Kidney (tissue), 14 donors: ENCODE data around the gene HBE1. TPM values are rescaled to one million over a fixed set of nuclear protein-coding genes. Genes with fewer than 3 reads are reported as not detected.
"Not testable (repeated sequence)": the region's sequence is repeated elsewhere in the genome, so short reads cannot be mapped to it uniquely, and the experiment has no call there.

Experiments
- DNase-seq, 5 donors: peaks; one replicate each; pipeline ENCODE4 v3.0.0-alpha.2; 2013 to 2020
- FAIRE-seq: peaks from 2 replicates; lab custom pipeline; 2012; peaks lifted over from hg19 to GRCh38; lab: Jason Lieb, UNC
- H3K27ac ChIP-seq, 2 donors: one replicate each; pipeline ENCODE4 v1.7.0; 2013; ENCODE audit warnings: low read depth in 2 of 2, low read length in 2 of 2, inconsistent platforms in 1 of 2
- H3K27me3 ChIP-seq: one replicate; pipeline ENCODE4 v1.7.1; 2013; ENCODE audit warnings: low read length, inconsistent platforms; ENCODE audit not compliant: control insufficient read depth, insufficient read depth
- H3K36me3 ChIP-seq, 3 donors: one replicate each; pipeline versions ENCODE4 v1.7.0 to v1.7.1; 2013; ENCODE audit warnings: low read length in 3 of 3, control low read depth in 1 of 3, inconsistent platforms in 1 of 3; ENCODE audit not compliant: insufficient read depth in 3 of 3, control insufficient read depth in 2 of 3
- H3K4me1 ChIP-seq, 3 donors: one replicate each; pipeline versions ENCODE4 v1.7.0 to v1.7.1; 2013; ENCODE audit warnings: low read length in 3 of 3, inconsistent platforms in 1 of 3, low read depth in 1 of 3; ENCODE audit not compliant: control insufficient read depth in 2 of 3, insufficient read depth in 2 of 3
- H3K4me3 ChIP-seq, 3 donors: one replicate each; pipeline versions ENCODE4 v1.7.0 to v1.8.1; 2013; ENCODE audit warnings: low read length in 3 of 3, control low read depth in 1 of 3, inconsistent platforms in 1 of 3
- H3K9ac ChIP-seq, 3 donors: one replicate each; pipeline versions ENCODE4 v1.7.0 to v1.7.1; 2013; ENCODE audit warnings: low read length in 3 of 3, control low read depth in 1 of 3, inconsistent platforms in 1 of 3
- H3K9me3 ChIP-seq, 3 donors: one replicate each; pipeline versions ENCODE4 v1.7.0 to v1.7.1; 2013; ENCODE audit warnings: low read length in 3 of 3, control low read depth in 1 of 3, inconsistent platforms in 1 of 3; ENCODE audit not compliant: control insufficient read depth in 2 of 3, insufficient read depth in 1 of 3
- CTCF ChIP-seq: IDR thresholded peaks from 3 replicates; pipeline ENCODE4 v1.5.1; 2012; ENCODE audit warnings: mild to moderate bottlenecking, moderate library complexity, borderline replicate concordance; ENCODE audit not compliant: insufficient read depth; ENCODE audit errors: extremely low read depth
- intact Hi-C: fragments of 100-400 bp; cut with DNase I; formaldehyde crosslinking; loops from one replicate; pipeline ENCODE4 v1.11.1; 2022
- polyA plus RNA-seq: library from polyadenylated mRNA; stranded (reverse); fragments of 350-450 nt; fragmentation: Illumina TruSeq; extraction: RNeasy Lipid Tissue Mini Kit (QIAGEN cat#74804); gene quantifications from one replicate; pipeline ENCODE4 v1.2.3, GENCODE V29; 2014; ENCODE audit warnings: low read depth, low replicate concordance; ENCODE audit not compliant: insufficient read depth
- total RNA-seq: library from RNA; stranded (reverse); fragmentation: NEBNext Ultra II Directional; extraction: Animal tissue kit (Norgen Biotek cat#: 25700); gene quantifications from one replicate; pipeline ENCODE4 v1.2.1, GENCODE V29; 2021
- donor health status: control.
- donor health status: control.
- donor health status: control.
- donor health status: control.
- donor health status: control.
- donor health status: DM: yes; HTN: yes; CAD: no.
- donor health status: Normal renal cell carcinoma (clear cell type).

The HBE1 gene
- total and polyA plus RNA-seq, 2 donors from 2014 or later = not detected

GRCh38 chr11:5258543-5259262, 11.0 kb downstream of the HBE1 start:
- no peak for TF ChIP-seq CTCF
- H3K4me1 ChIP-seq = no peaks in the 10 kb centered on the region
- no peaks in the 10 kb centered on the region for H3K27me3 ChIP-seq
- no peak overlapping the region for H3K27ac ChIP-seq
- intact Hi-C loops = no loop called here
- DNase-seq = peak in 1 of 5 donors; percentile 31
- H3K9me3 ChIP-seq = no peaks in the 10 kb centered on the region
- H3K36me3 ChIP-seq = no peaks in the 10 kb centered on the region
- H3K4me3 ChIP-seq = no peak overlapping the region
- H3K9ac ChIP-seq = no peak overlapping the region
- no peak for FAIRE-seq

GRCh38 chr11:5257296-5257695, 12.4 kb downstream of the HBE1 start:
- Histone ChIP-seq H3K9me3 (no peaks in the 10 kb centered on the region), H3K36me3 (no peaks in the 10 kb centered on the region), H3K27ac (no peak overlapping the region), H3K4me1 (no peaks in the 10 kb centered on the region), H3K4me3 (no peak overlapping the region), H3K9ac (no peak overlapping the region), H3K27me3 (no peaks in the 10 kb centered on the region)
- TF ChIP-seq CTCF = no peak
- no peak for DNase-seq
- intact Hi-C loops = no loop called here
- FAIRE-seq = no peak

GRCh38 chr11:5254646-5255413, 14.9 kb downstream of the HBE1 start, which contains the start of gene HBG2:
HBG2 (minus strand) TSS chr11:5254781; CDS start chr11:5254728, 53 bp downstream.
- H3K27me3 ChIP-seq, FAIRE-seq, H3K9me3 ChIP-seq, H3K4me3 ChIP-seq, intact Hi-C loops, DNase-seq, H3K4me1 ChIP-seq, H3K27ac ChIP-seq, H3K9ac ChIP-seq, H3K36me3 ChIP-seq: not testable (repeated sequence)

GRCh38 chr11:5254023-5254422, 15.7 kb downstream of the HBE1 start:
- H3K36me3 ChIP-seq, H3K27ac ChIP-seq, intact Hi-C loops, DNase-seq, H3K4me3 ChIP-seq, H3K27me3 ChIP-seq, FAIRE-seq, H3K9ac ChIP-seq, H3K9me3 ChIP-seq, H3K4me1 ChIP-seq: not testable (repeated sequence)

GRCh38 chr11:5253440-5253839, 16.3 kb downstream of the HBE1 start:
- H3K27me3 ChIP-seq, H3K36me3 ChIP-seq, H3K4me1 ChIP-seq, DNase-seq, intact Hi-C loops, H3K9me3 ChIP-seq, H3K27ac ChIP-seq, FAIRE-seq, H3K4me3 ChIP-seq, H3K9ac ChIP-seq: not testable (repeated sequence)
